Measurements from ENCODE around the gene DMTF1.

The DMTF1 gene

DNA sequence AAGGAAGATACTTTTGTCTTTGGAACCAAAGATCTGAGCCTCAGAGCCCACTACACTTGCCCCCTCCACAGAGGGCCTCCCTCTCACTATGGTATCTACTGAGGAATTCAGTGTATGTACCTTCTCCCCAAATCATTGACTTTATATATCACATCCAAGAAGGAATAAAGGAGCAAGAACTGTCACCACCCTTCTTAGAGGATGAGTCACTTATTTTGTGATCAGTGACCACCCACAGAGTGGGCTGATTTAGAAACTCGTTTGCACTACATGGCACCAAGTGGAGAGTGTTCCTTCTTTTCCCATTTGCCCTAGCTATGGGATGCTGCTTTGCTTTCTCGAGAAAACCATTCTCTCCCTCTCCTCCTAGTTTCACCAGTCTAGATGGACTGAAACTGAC lies 61.6 kb downstream of the DMTF1 start:
- no peak overlapping the region for H3K4me3 ChIP-seq (replicated peaks; ENCODE audit: low read depth, low read length)
- no peak for DNase-seq (ENCODE audit: extremely low read depth, low read depth)
- TF ChIP-seq, protein P1, sequence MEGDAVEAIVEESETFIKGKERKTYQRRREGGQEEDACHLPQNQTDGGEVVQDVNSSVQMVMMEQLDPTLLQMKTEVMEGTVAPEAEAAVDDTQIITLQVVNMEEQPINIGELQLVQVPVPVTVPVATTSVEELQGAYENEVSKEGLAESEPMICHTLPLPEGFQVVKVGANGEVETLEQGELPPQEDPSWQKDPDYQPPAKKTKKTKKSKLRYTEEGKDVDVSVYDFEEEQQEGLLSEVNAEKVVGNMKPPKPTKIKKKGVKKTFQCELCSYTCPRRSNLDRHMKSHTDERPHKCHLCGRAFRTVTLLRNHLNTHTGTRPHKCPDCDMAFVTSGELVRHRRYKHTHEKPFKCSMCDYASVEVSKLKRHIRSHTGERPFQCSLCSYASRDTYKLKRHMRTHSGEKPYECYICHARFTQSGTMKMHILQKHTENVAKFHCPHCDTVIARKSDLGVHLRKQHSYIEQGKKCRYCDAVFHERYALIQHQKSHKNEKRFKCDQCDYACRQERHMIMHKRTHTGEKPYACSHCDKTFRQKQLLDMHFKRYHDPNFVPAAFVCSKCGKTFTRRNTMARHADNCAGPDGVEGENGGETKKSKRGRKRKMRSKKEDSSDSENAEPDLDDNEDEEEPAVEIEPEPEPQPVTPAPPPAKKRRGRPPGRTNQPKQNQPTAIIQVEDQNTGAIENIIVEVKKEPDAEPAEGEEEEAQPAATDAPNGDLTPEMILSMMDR (IDR thresholded peaks at IDR 0.05; ENCODE audit: low read depth, low read length, missing control alignments), result no peak

DNA sequence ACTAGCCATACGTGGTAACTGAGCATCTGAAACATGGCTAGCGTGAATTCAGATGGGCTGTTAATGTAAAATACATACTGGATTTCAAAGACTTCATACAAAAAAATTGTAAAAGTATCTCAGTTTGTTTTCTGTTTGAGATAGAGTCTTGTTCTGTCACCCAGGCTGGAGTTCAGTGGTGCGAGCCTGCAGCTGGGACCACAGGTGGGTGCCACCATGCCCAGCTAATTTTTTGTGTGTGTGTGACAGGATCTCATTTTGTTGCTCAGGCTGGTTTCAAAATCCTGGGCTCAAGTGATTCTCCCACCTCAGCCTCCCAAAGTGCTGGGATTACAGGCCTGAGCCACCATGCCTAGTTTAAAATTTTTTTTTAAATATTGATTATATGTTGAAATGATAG lies 62.8 kb downstream of the DMTF1 start:
- no peak for DNase-seq (ENCODE audit: extremely low read depth, low read depth)
- TF ChIP-seq, protein P1 (IDR thresholded peaks at IDR 0.05; ENCODE audit: low read depth, low read length, missing control alignments), result no peak
- no peak overlapping the region for H3K4me3 ChIP-seq (replicated peaks; ENCODE audit: low read depth, low read length)

DNA sequence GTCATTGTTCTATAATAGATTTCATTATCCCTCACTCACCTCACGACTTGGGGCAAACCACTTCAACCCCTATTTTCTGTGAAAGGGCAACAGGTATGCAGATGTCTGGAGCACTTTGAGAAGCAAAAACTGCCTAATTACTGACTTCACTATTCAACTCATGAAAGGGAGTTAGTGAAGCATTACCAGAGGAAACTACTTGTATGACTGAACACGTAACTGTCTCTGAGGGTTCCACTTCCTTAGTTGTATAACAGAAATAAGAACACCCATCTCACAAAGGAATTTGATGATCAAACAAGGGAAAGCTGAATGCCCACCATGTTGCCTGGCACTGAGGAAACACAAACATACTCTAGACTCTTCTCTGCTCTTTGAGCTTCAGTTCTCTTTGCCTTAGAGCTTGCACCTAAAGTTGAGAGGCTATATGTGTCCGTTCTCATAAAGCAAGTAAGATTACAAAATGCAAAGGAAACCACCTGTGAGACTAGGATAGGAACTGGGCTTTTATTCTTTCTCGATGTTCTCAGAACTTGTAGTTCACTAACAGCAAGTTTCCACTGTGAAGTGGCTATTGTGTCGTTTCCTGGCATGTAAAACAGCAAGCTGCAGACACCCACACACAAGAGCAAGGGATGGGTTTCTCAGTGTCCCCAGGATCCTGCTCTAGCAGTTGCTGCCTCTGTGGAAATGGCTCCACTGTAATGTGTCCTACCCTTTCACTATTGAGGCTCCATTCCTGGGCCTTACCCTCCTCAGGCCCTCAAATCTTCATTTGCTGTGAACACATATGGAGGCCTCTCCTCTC lies 64.7 kb downstream of the DMTF1 start:
- no peak overlapping the region for H3K4me3 ChIP-seq (replicated peaks; ENCODE audit: low read depth, low read length)
- DNase-seq (ENCODE audit: extremely low read depth, low read depth), result no peak

DNA sequence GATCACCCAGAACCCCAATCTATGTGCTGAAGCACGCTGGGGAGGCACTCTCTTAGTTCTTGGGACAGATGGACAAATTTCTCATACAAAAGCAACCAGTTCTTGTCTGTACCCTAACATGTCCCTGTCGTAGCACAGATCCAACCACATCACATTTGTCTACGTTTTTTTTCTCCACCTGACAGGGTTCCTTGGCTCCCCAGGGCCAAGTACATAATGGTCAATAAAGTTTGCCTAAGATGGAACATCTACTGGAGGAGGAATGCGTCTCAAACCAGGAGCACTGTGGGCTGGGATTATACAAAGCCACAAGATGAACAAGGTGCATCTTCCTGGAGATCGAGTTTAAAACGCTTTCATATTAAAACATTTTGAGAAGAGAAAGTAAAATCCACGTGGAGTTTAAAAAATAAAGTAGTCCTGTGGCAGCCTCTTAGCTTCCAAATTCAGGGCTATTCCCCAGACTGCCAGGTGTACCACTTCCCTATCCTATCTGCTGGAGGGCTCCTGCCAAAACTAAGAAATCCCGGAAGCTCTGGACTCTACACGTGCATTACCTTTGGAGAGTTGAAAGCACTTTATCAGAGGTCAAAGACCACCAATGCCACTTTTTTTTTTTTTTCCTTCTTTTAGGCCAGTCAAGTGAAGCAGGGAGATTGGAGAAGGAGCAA lies 65.9 kb downstream of the DMTF1 start:
- peak overlapping the region; percentile 87 for H3K4me3 ChIP-seq (replicated peaks; ENCODE audit: low read depth, low read length)
- DNase-seq (ENCODE audit: extremely low read depth, low read depth), result no peak
- TF ChIP-seq, protein P1 (IDR thresholded peaks at IDR 0.05; ENCODE audit: low read depth, low read length, missing control alignments), result no peak

More for the DNA sequence above, 64.7 kb downstream of the DMTF1 start:
- TF ChIP-seq, protein P1 (IDR thresholded peaks at IDR 0.05; ENCODE audit: low read depth, low read length, missing control alignments), result no peak

DNA sequence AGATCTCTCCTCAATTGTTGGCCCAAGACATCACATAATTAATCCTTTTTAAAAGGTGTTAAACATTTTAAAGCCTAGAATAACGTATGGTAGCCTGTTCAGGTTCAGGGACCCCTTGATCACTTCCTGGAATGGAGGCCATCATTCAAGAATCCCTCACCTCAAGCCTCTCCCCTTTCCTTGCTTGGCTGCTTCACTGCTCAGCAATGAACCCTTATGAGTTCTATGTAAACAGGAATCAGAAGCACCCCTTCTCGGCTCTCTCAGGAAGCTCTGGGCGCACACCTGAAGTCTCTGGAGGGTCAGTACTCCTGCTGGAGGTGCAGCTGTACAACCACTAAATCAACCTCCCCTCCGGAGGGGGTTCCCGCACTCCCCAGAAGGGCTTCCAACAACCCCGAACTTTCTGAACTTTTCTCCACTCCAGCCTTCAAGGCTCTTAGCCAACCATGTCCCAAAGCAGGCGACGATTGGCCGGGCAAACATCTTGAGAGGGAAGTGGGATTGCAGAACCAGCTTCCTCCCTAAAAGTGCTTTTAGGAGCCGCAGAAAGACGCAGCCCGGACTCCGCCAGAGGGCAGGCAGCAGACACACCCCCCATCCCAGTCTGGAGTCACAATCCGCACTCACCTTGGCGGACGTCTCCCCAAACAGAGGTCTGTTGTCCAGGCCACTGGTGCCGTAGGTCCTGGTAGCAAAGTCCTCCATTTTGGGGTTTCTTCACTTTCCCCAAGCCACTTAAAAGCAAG lies 66.7 kb downstream of the DMTF1 start:
- no peak for DNase-seq (ENCODE audit: extremely low read depth, low read depth)
- TF ChIP-seq, protein P1 (IDR thresholded peaks at IDR 0.05; ENCODE audit: low read depth, low read length, missing control alignments), result no peak
- H3K4me3 ChIP-seq (replicated peaks; ENCODE audit: low read depth, low read length), result peak overlapping the region; percentile 87

DNA sequence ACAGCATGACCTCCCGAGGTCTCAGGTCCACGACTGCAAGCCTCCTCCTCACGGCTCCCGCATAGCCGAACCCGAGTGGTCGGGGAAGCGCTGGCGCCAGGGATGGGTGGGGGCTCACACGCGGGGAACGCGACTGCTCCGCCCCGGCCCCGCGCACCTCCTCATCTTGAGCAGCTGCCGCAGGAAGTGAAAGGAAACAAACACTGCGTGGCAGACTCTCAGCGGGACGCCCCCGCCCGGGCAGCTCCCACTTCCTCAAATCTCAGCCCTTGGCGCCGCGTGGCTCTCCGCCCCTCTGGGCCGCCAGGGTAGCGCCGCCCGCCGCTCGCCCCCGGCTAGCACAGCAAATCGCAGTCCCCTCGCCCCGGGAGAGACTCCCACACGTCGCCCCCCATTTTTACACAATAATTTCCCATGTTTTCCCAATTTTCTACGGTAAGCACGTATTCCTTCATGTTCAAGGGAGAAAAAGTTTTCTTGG lies 67.3 kb downstream of the DMTF1 start, which contains the start of gene TMEM243:
Gene TMEM243, minus strand, starts transcription at position 188 of the 481 bp plus-strand sequence. CDS start 229 bp downstream, outside the sequence.
- peak within 1 kb of the TSS; percentile 87 for H3K4me3 ChIP-seq (replicated peaks; ENCODE audit: low read depth, low read length)
- TF ChIP-seq, protein P1 (IDR thresholded peaks at IDR 0.05; ENCODE audit: low read depth, low read length, missing control alignments), result no peak
- no peak for DNase-seq (ENCODE audit: extremely low read depth, low read depth)

Measured in HFF-Myc (cell line).